Spleen (tissue), 11 donors: Measurements from ENCODE around the gene GRM2. TPM values are rescaled to one million over a fixed set of nuclear protein-coding genes. Genes with fewer than 3 reads are reported as not detected.

Experiments
- DNase-seq: peaks from one replicate; pipeline ENCODE4 v3.0.0-alpha.2; 2020
- H3K27ac ChIP-seq, 8 donors: fragments of 200-600 bp; sonication (generic) in 7 of 8; 1 replicate in 4 of 8; 2 replicates in 4 of 8; pipeline versions ENCODE4 v1.5.0 to v1.8.0; 2016 to 2021; ENCODE audit warnings: inconsistent platforms in 4 of 8, mild to moderate bottlenecking in 4 of 8, moderate library complexity in 1 of 8
- H3K27me3 ChIP-seq, 7 donors: fragments of 200-600 bp; sonication (generic) in 6 of 7; replicated peaks in 1 of 7; 1 replicate in 4 of 7; 2 replicates in 3 of 7; pipeline versions ENCODE4 v1.5.0 to v1.8.0; 2016 to 2021; ENCODE audit warnings: inconsistent platforms in 3 of 7, mild to moderate bottlenecking in 1 of 7
- H3K36me3 ChIP-seq, 6 donors: fragments of 200-600 bp; sonication (generic) in 5 of 6; 1 replicate in 4 of 6; 2 replicates in 2 of 6; pipeline versions ENCODE4 v1.5.0 to v1.8.0; 2016 to 2021; ENCODE audit warnings: inconsistent platforms in 2 of 6
- H3K4me1 ChIP-seq, 6 donors: fragments of 200-600 bp; sonication (generic) in 5 of 6; 1 replicate in 3 of 6; 2 replicates in 3 of 6; pipeline versions ENCODE4 v1.5.0 to v1.8.0; 2016 to 2021; ENCODE audit warnings: inconsistent platforms in 3 of 6
- H3K4me3 ChIP-seq, 8 donors: fragments of 200-600 bp; sonication (generic) in 7 of 8; 1 replicate in 4 of 8; 2 replicates in 4 of 8; pipeline versions ENCODE4 v1.5.0 to v1.8.0; 2016 to 2021; ENCODE audit warnings: inconsistent platforms in 4 of 8, mild to moderate bottlenecking in 4 of 8, moderate library complexity in 2 of 8
- H3K9me3 ChIP-seq, 8 donors: fragments of 200-600 bp; sonication (generic) in 7 of 8; 1 replicate in 4 of 8; 2 replicates in 4 of 8; pipeline versions ENCODE4 v1.5.0 to v1.8.0; 2016 to 2021; ENCODE audit warnings: inconsistent platforms in 4 of 8
- POLR2A ChIP-seq, 3 donors: fragments of 450-650 bp; IDR thresholded peaks; one replicate each; pipeline ENCODE4 v1.5.1; 2017; ENCODE audit warnings: antibody characterized with exemption in 3 of 3, mild to moderate bottlenecking in 1 of 3
- POLR2AphosphoS5 ChIP-seq, 3 donors: sonication (generic); formaldehyde crosslinking; IDR thresholded peaks; one replicate each; pipeline ENCODE4 v1.5.1; 2017; ENCODE audit warnings: antibody characterized with exemption in 3 of 3
- WGBS, 5 donors: extraction: QIAGEN DNeasy Blood & Tissue Kit in 3 of 5; methylation state at CpG; one replicate each; pipeline versions ENCODE4 v1.1.5 to v1.1.7; 2013 to 2018; 5-methylcytosine and 5-hydroxymethylcytosine counted together
- intact Hi-C: fragments of 100-400 bp; cut with DNase I; formaldehyde crosslinking; loops from one replicate; pipeline ENCODE4 v1.15.0; 2023; ENCODE audit warnings: low total_unique reads
- polyA plus RNA-seq, 3 donors: library from polyadenylated mRNA; stranded (reverse); fragments of 200-250 nt; gene quantifications; one replicate each; pipeline ENCODE4 v1.2.1, GENCODE V29; 2013
- total RNA-seq, 7 donors: library from RNA; depleted of rRNA in 3 of 7; stranded (reverse); fragments of >200 nt in 3 of 7; fragmentation: NEBNext Ultra II Directional in 4 of 7; extraction: Animal tissue kit (Norgen Biotek cat#: 25700) in 4 of 7; gene quantifications; one replicate each; pipeline versions ENCODE4 v1.1.0 to v1.2.1, GENCODE V29; 2016 to 2021
- TF ChIP-seq, protein P1 (sequence below), 11 experiments: fragments of 200-600 bp in 7 of 11; fragments of 450-650 bp in 4 of 11; sonication (generic) in 4 of 11; IDR thresholded peaks in 8 of 11; conservative IDR thresholded peaks in 3 of 11; 1 replicate in 7 of 11; 2 replicates in 4 of 11; pipeline versions ENCODE4 v1.4.0 to v1.8.0; 2016 to 2021; ENCODE audit warnings: antibody characterized with exemption in 11 of 11, inconsistent platforms in 4 of 11, mild to moderate bottlenecking in 1 of 11
- donor health status: healthy with polysubstance abuse.
- donor health status: DM: no; HTN: no; CAD: no; lungs with moderate emphysema.
- donor health status: DM: no; HTN: no; CAD: no.
- donor health status: Bipolar disorder and iron deficiency.
- donor health status: healthy.
- donor health status: DM: no; HTN: no; CAD: no.
- donor health status: DM: yes; HTN: yes; CAD: no.

The GRM2 gene
- total and polyA plus RNA-seq, 10 donors, result 0.17 to 2.7 (median 1.4) TPM

GRCh38 chr3:51712963-51713362 lies 6.1 kb downstream of the GRM2 start:
- WGBS, 5 donors, result 93 to 98% (median 95%) methylated on average over 19 of the region's 19 CpGs
- peaks cover 0 to 10% (median 0%) of the 10 kb centered on the region in 6 donors for H3K4me1 ChIP-seq
- TF ChIP-seq POLR2AphosphoS5 (IDR thresholded peaks at IDR 0.05), result no peak
- TF ChIP-seq, protein P1, sequence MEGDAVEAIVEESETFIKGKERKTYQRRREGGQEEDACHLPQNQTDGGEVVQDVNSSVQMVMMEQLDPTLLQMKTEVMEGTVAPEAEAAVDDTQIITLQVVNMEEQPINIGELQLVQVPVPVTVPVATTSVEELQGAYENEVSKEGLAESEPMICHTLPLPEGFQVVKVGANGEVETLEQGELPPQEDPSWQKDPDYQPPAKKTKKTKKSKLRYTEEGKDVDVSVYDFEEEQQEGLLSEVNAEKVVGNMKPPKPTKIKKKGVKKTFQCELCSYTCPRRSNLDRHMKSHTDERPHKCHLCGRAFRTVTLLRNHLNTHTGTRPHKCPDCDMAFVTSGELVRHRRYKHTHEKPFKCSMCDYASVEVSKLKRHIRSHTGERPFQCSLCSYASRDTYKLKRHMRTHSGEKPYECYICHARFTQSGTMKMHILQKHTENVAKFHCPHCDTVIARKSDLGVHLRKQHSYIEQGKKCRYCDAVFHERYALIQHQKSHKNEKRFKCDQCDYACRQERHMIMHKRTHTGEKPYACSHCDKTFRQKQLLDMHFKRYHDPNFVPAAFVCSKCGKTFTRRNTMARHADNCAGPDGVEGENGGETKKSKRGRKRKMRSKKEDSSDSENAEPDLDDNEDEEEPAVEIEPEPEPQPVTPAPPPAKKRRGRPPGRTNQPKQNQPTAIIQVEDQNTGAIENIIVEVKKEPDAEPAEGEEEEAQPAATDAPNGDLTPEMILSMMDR (IDR thresholded peaks at IDR 0.05 in 8 of 11, conservative IDR thresholded peaks at IDR 0.05 in 3 of 11), result no peak
- TF ChIP-seq POLR2A (IDR thresholded peaks at IDR 0.05), result no peak
- no peak overlapping the region for H3K27ac ChIP-seq
- no peaks in the 10 kb centered on the region for H3K9me3 ChIP-seq
- DNase-seq, result no peak
- no peaks in the 10 kb centered on the region for H3K27me3 ChIP-seq
- H3K36me3 ChIP-seq, result no peaks in the 10 kb centered on the region
- H3K4me3 ChIP-seq, result no peak overlapping the region
- intact Hi-C loops, result loop anchor here (10.0 kb wide), 1 partner anchor 92 kb away; no protein-coding TSS in a partner anchor

- DNase-seq, result no peak
- Histone ChIP-seq H3K27me3 (no peaks in the 10 kb centered on the region), H3K4me1 (peaks cover 0 to 19% (median 9%) of the 10 kb centered on the region in 6 donors), H3K4me3 (no peak overlapping the region), H3K27ac (no peak overlapping the region), H3K36me3 (no peaks in the 10 kb centered on the region), H3K9me3 (no peaks in the 10 kb centered on the region)
- WGBS, 5 donors, result 85 to 90% (median 85%) methylated on average over 27 to 36 of the region's 36 CpGs
- TF ChIP-seq, protein P1 (IDR thresholded peaks at IDR 0.05 in 8 of 11, conservative IDR thresholded peaks at IDR 0.05 in 3 of 11), result no peak
- TF ChIP-seq POLR2AphosphoS5 (IDR thresholded peaks at IDR 0.05), result peak; percentile 25 to 55 (median 27)
- intact Hi-C loops, result loop anchor here (10.0 kb wide), 1 partner anchor 89 kb away; no protein-coding TSS in a partner anchor
Measured at GRCh38 chr3:51715231-51715976, 8.5 kb downstream of the GRM2 start.

- no peaks in the 10 kb centered on the region for H3K9me3 ChIP-seq
- TF ChIP-seq, protein P1 (IDR thresholded peaks at IDR 0.05 in 8 of 11, conservative IDR thresholded peaks at IDR 0.05 in 3 of 11), result no peak
- TF ChIP-seq POLR2A (IDR thresholded peaks at IDR 0.05) (no peak), POLR2AphosphoS5 (IDR thresholded peaks at IDR 0.05) (no peak)
- intact Hi-C loops, result loop anchor here (10.0 kb wide), 1 partner anchor 89 kb away; no protein-coding TSS in a partner anchor
- no peaks in the 10 kb centered on the region for H3K36me3 ChIP-seq
- H3K4me1 ChIP-seq, result peaks cover 0 to 19% (median 9%) of the 10 kb centered on the region in 6 donors
- H3K27ac ChIP-seq, result no peak overlapping the region
- WGBS, 5 donors, result 93 to 99% (median 96%) methylated on average over 8 of the region's 8 CpGs
- no peak for DNase-seq
- H3K4me3 ChIP-seq, result no peak overlapping the region
- H3K27me3 ChIP-seq, result no peaks in the 10 kb centered on the region
Measured at GRCh38 chr3:51715977-51716294, 9.1 kb downstream of the GRM2 start.

DNA sequence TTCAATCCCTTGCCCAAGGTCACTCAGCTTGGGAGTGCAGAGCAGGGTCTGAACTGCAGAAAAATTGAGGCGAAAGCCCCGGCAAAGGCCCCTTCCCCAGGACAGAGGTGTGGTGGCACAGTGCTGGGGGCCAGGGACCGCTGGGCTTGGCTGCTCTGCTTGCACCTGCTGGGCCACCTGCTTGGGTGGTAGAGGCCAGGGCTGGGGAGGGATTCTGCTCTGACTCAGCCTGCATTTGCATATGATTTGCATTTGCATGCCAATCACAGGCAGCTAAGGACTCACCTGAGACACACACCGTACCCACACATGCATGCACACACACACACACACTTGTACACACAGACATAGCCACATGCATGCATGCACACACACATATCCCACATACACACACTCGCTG lies 9.9 kb downstream of the GRM2 start:
- no peaks in the 10 kb centered on the region for H3K36me3 ChIP-seq
- H3K9me3 ChIP-seq, result no peaks in the 10 kb centered on the region
- DNase-seq, result no peak
- H3K4me1 ChIP-seq, result peaks cover 0 to 20% (median 11%) of the 10 kb centered on the region in 6 donors
- H3K27ac ChIP-seq, result no peak overlapping the region
- intact Hi-C loops, result loop anchor here (10.0 kb wide), 1 partner anchor 88 kb away; no protein-coding TSS in a partner anchor
- 81 to 94% (median 92%) methylated on average over 2 to 5 of the region's 5 CpGs for WGBS, 5 donors
- H3K27me3 ChIP-seq, result no peaks in the 10 kb centered on the region
- no peak for TF ChIP-seq POLR2AphosphoS5 (IDR thresholded peaks at IDR 0.05)
- TF ChIP-seq, protein P1 (IDR thresholded peaks at IDR 0.05 in 8 of 11, conservative IDR thresholded peaks at IDR 0.05 in 3 of 11), result no peak
- TF ChIP-seq POLR2A (IDR thresholded peaks at IDR 0.05), result no peak
- no peak overlapping the region for H3K4me3 ChIP-seq
